A673 (cell line): ENCODE data around the gene LMTK3.

Experiments
- CTCF ChIP-seq: fragments of 300-800, 200-600 bp; sonication (generic); conservative IDR thresholded peaks from 2 replicates; pipeline ENCODE4 v1.5.1; 2017; ENCODE audit warnings: low read depth, mild to moderate bottlenecking, antibody characterized with exemption, low read length, moderate library complexity, mixed read lengths
- EZH2 ChIP-seq: fragments of 200-600 bp; sonication (generic); IDR thresholded peaks from 2 replicates; pipeline ENCODE4 v1.6.1; 2017; ENCODE audit warnings: borderline replicate concordance, low read depth, mild to moderate bottlenecking, mixed read lengths, antibody characterized with exemption, low read length; ENCODE audit not compliant: poor library complexity, severe bottlenecking

GRCh38 chr19:48487544-48487943, 24.1 kb downstream of the LMTK3 start:
- TF ChIP-seq CTCF (no peak), EZH2 (no peak)
